ENCODE data around the gene MTMR3. TPM values are rescaled to one million over a fixed set of nuclear protein-coding genes. Genes with fewer than 3 reads are reported as not detected.

Gene MTMR3
- total and polyA plus RNA-seq, 2 of the 8 experiments (the other 6 are each of a cell fraction or from before 2014, with no cell fraction given) = 16.9 to 18.5 TPM

- Histone ChIP-seq H4K5ac (ENCODE audit: insufficient read length, low read depth, low read length) (no peak overlapping the region), H2BK5ac (ENCODE audit: low read depth, low read length) (no peak overlapping the region), H3K9ac (replicated peaks in 1 of 4; ENCODE audit: extremely low read depth in 1 of 4, low read depth in 3 of 4, low read length in 3 of 4) (no peak overlapping the region), H2BK20ac (ENCODE audit: low read length) (no peak overlapping the region; the same call in 1 of the 2 replicates), H2AK5ac (ENCODE audit: low read depth, low read length) (no peak overlapping the region), H3K18ac (ENCODE audit: extremely low read depth, low read length) (no peak overlapping the region), H2BK12ac (ENCODE audit: low read depth, low read length) (no peak overlapping the region), H3K4me1 (replicated peaks in 1 of 4; ENCODE audit: control insufficient read depth in 3 of 4, insufficient read depth in 4 of 4, low read length in 3 of 4) (peaks cover 0 to 5% (median 2%) of the 10 kb centered on the region in 4 experiments; a peak in 2 of 7 replicates), H3K14ac (ENCODE audit: insufficient read length) (no peak overlapping the region), H2BK120ac (replicated peaks; ENCODE audit: low read depth, low read length) (no peak overlapping the region), H2BK15ac (ENCODE audit: low read length) (no peak overlapping the region), H3K4ac (replicated peaks; ENCODE audit: insufficient read length, low read depth, low read length) (no peak overlapping the region), H4K91ac (replicated peaks; ENCODE audit: insufficient read length, low read length) (no peak overlapping the region), H4K8ac (ENCODE audit: extremely low read depth, insufficient read depth, low read length) (no peak overlapping the region), H3K23me2 (ENCODE audit: low read depth, low read length) (no peaks in the 10 kb centered on the region), H3K36me3 (ENCODE audit: control insufficient read depth in 2 of 4, insufficient read depth in 4 of 4, low read length in 3 of 4) (no peaks in the 10 kb centered on the region), H2AFZ (ENCODE audit: low read length) (no peak overlapping the region), H3K4me3 (ENCODE audit: extremely low read depth in 1 of 4, insufficient read depth in 2 of 4, low read depth in 3 of 4, low read length in 4 of 4) (no peak overlapping the region), H3K56ac (replicated peaks; ENCODE audit: insufficient read length, low read depth, low read length) (no peak overlapping the region), H3K79me2 (ENCODE audit: control insufficient read depth in 1 of 2, insufficient read depth in 2 of 2, low read length in 2 of 2) (peaks cover 0 to 65% of the 10 kb centered on the region in 2 experiments; a peak in 2 of 4 replicates), H3K23ac (ENCODE audit: insufficient read length) (no peak overlapping the region), H3K4me2 (ENCODE audit: insufficient read depth in 1 of 2, low read depth in 2 of 2, low read length in 2 of 2) (no peak overlapping the region), H3K9me3 (ENCODE audit: insufficient read depth in 2 of 2, low read depth in 1 of 2, low read length in 1 of 2) (peaks cover 0 to 5% of the 10 kb centered on the region in 2 experiments; a peak in 2 of 4 replicates), H3K27ac (ENCODE audit: low read depth, low read length) (no peak overlapping the region), H3K27me3 (replicated peaks in 1 of 4; ENCODE audit: control insufficient read depth in 3 of 4, extremely low read depth in 1 of 4, insufficient read depth in 3 of 4, low read length in 3 of 4) (no peaks in the 10 kb centered on the region), H3K79me1 (ENCODE audit: low read depth, low read length) (0 out of 2 replicates have a peak, but pooled peaks cover 2% of the 10 kb centered on the region), H4K20me1 (replicated peaks in 1 of 2; ENCODE audit: control insufficient read depth in 1 of 2, insufficient read depth in 2 of 2, low read length in 2 of 2) (no peaks in the 10 kb centered on the region)
- POLR2A ChIA-PET (ENCODE audit: partially characterized antibody) = no interaction called here
- DNase-seq (ENCODE audit: low read depth in 1 of 2, low spot score in 2 of 2) = no peak
- no peak for FAIRE-seq
- 85% methylated on average over 2 of the region's 2 CpGs; no CpG with 5 or more reads in 1 of the 2 experiments for WGBS, 2 experiments (ENCODE audit: extremely low coverage in 1 of 2, insufficient coverage in 1 of 2, insufficient read length in 1 of 2, insufficient replicate concordance in 2 of 2, low coverage in 1 of 2, low lambda C conversion rate in 2 of 2, missing lambda C conversion rate in 1 of 2)
- CTCF ChIA-PET (ENCODE audit: partially characterized antibody) = no interaction called here
- TF ChIP-seq ASH2L (IDR thresholded peaks at IDR 0.05; ENCODE audit: low read length) (no peak), KDM5A (IDR thresholded peaks at IDR 0.05; ENCODE audit: low read length) (no peak), GABPA (IDR thresholded peaks at IDR 0.05; ENCODE audit: borderline replicate concordance, insufficient read depth, low read length) (no peak)
Observed at GRCh38 chr22:29940526-29940925, 57.6 kb downstream of the MTMR3 start.
